ENCODE results near the gene KCNMA1.

DNA sequence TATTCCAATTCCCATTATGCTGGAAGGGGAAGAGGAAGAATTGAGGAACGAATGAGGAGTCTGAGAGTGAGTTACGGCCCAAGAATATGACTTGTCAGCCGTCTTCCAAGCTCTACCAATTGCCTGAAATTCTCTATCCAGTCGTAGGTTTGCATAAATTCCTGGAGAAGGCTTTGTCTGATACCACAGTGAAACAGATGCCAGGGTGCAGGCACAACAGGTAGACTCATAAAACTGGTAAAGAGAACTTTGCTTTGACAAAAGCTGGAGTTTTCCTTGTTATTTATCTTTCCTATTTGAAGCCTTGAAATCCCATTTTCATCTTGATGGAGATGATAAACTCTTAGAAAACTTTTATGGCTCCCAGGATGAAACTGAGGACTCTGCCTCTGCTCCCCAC lies 251.2 kb downstream of the KCNMA1 start:
- no peak for TF ChIP-seq POLR2A (IDR thresholded peaks at IDR 0.05)
- TF ChIP-seq, protein P1, sequence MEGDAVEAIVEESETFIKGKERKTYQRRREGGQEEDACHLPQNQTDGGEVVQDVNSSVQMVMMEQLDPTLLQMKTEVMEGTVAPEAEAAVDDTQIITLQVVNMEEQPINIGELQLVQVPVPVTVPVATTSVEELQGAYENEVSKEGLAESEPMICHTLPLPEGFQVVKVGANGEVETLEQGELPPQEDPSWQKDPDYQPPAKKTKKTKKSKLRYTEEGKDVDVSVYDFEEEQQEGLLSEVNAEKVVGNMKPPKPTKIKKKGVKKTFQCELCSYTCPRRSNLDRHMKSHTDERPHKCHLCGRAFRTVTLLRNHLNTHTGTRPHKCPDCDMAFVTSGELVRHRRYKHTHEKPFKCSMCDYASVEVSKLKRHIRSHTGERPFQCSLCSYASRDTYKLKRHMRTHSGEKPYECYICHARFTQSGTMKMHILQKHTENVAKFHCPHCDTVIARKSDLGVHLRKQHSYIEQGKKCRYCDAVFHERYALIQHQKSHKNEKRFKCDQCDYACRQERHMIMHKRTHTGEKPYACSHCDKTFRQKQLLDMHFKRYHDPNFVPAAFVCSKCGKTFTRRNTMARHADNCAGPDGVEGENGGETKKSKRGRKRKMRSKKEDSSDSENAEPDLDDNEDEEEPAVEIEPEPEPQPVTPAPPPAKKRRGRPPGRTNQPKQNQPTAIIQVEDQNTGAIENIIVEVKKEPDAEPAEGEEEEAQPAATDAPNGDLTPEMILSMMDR (IDR thresholded peaks at IDR 0.05): no peak
